Endothelial cell of umbilical vein (primary cell): ENCODE results near the gene CALML6. TPM values are rescaled to one million over a fixed set of nuclear protein-coding genes. Genes with fewer than 3 reads are reported as not detected.

Source experiments
- BruUV-seq: library from RNA; stranded (reverse); fragments of 400-500 nt; replicated peaks from 2 replicates; lab custom pipeline; 2021; lab: Mats Ljungman, UMichigan
- CTCF ChIA-PET: fragments of 300-600, 350-600 bp; sonication (Branson Sonifier 250); formaldehyde crosslinking; loops from one replicate; lab custom pipeline; 2021; ENCODE audit warnings: antibody characterized with exemption, inconsistent platforms; lab: Charles Lee
- POLR2A ChIA-PET: fragments of 300-600, 350-600 bp; sonication (Branson Sonifier 250); formaldehyde crosslinking; loops from one replicate; lab custom pipeline; 2021; ENCODE audit warnings: antibody characterized with exemption, inconsistent platforms; lab: Charles Lee
- DNase-seq: peaks from one replicate; pipeline ENCODE4 v3.0.0-alpha.2; 2011; ENCODE audit warnings: low read depth, low spot score
- FAIRE-seq: peaks from 2 replicates; lab custom pipeline; 2011; peaks lifted over from hg19 to GRCh38; lab: Jason Lieb, UNC
- H2AFZ ChIP-seq: 2 replicates; pipeline ENCODE4 v1.6.0; 2012; ENCODE audit warnings: low read depth, low read length, control low read depth, inconsistent platforms
- H3K27ac ChIP-seq: 2 replicates; pipeline ENCODE4 v1.5.1; 2011; ENCODE audit warnings: low read depth, mild to moderate bottlenecking, control low read depth, low read length, moderate library complexity; ENCODE audit not compliant: insufficient read depth
- H3K27me3 ChIP-seq, 2 experiments: 2 replicates each; pipeline versions ENCODE4 v1.6.0 to v1.6.1; 2011; ENCODE audit warnings: low read length in 2 of 2, mixed read lengths in 1 of 2; ENCODE audit not compliant: control insufficient read depth in 2 of 2, insufficient read depth in 2 of 2
- H3K36me3 ChIP-seq, 2 experiments: 2 replicates in 1 of 2; 3 replicates in 1 of 2; pipeline ENCODE4 v1.5.1; 2011; ENCODE audit warnings: low read length in 2 of 2, mild to moderate bottlenecking in 1 of 2, moderate library complexity in 1 of 2; ENCODE audit not compliant: control insufficient read depth in 2 of 2, insufficient read depth in 2 of 2; ENCODE audit errors: extremely low read depth in 1 of 2
- H3K4me1 ChIP-seq: 3 replicates; pipeline ENCODE4 v1.5.1; 2011; ENCODE audit warnings: mild to moderate bottlenecking, low read length; ENCODE audit not compliant: control insufficient read depth, insufficient read depth; ENCODE audit errors: extremely low read depth
- H3K4me2 ChIP-seq: 2 replicates; pipeline ENCODE4 v1.6.1; 2011; ENCODE audit warnings: low read length, control low read depth, mixed read lengths; ENCODE audit not compliant: insufficient read depth
- H3K4me3 ChIP-seq, 3 experiments: fragments of 200-600 bp in 1 of 3; sonication (generic), shearing (Covaris generic) in 1 of 3; replicated peaks in 1 of 3; 2 replicates each; pipeline ENCODE4 v1.5.1; 2011 to 2016; ENCODE audit warnings: control low read depth in 3 of 3, low read length in 3 of 3, mild to moderate bottlenecking in 2 of 3, inconsistent platforms in 1 of 3, low read depth in 1 of 3, moderate library complexity in 1 of 3; ENCODE audit not compliant: insufficient read depth in 1 of 3
- H3K79me2 ChIP-seq: 2 replicates; pipeline ENCODE4 v1.6.0; 2012; ENCODE audit warnings: low read length, inconsistent platforms; ENCODE audit not compliant: control insufficient read depth, insufficient read depth
- H3K9ac ChIP-seq: replicated peaks from 2 replicates; pipeline ENCODE3; 2011; ENCODE audit warnings: low read length, control low read depth; ENCODE audit not compliant: insufficient read depth; ENCODE audit errors: extremely low read depth
- H3K9me1 ChIP-seq: replicated peaks from 3 replicates; pipeline ENCODE4 v1.6.0; 2011; ENCODE audit warnings: mild to moderate bottlenecking, low read length; ENCODE audit not compliant: control insufficient read depth, insufficient read depth; ENCODE audit errors: extremely low read depth
- H3K9me3 ChIP-seq: replicated peaks from 2 replicates; pipeline ENCODE4 v1.5.1; 2012; ENCODE audit warnings: low read length, inconsistent platforms; ENCODE audit not compliant: control insufficient read depth, insufficient read depth
- H4K20me1 ChIP-seq: replicated peaks from 2 replicates; pipeline ENCODE3; 2011; ENCODE audit warnings: mild to moderate bottlenecking, low read length; ENCODE audit not compliant: control insufficient read depth, insufficient read depth; ENCODE audit errors: extremely low read depth
- CTCF ChIP-seq, 2 donors: IDR thresholded peaks; 1 replicate in 1 of 2; 2 replicates in 1 of 2; pipeline ENCODE4 v1.5.1; 2011; ENCODE audit warnings: low read length in 2 of 2, mild to moderate bottlenecking in 2 of 2, moderate library complexity in 2 of 2, control low read depth in 1 of 2, inconsistent platforms in 1 of 2, low read depth in 1 of 2; ENCODE audit not compliant: insufficient read depth in 1 of 2; ENCODE audit errors: extremely low read depth in 1 of 2
- MAX ChIP-seq: IDR thresholded peaks from 2 replicates; pipeline ENCODE4 v1.6.1; 2011; ENCODE audit not compliant: insufficient read depth, insufficient read length
- POLR2A ChIP-seq: IDR thresholded peaks from 2 replicates; pipeline ENCODE4 v1.6.1; 2012; ENCODE audit warnings: low read depth, mild to moderate bottlenecking, control low read depth, low read length
- dilution Hi-C: fragments of 300-500 bp; cut with MboI; formaldehyde crosslinking; loops from one replicate; pipeline ENCODE4 v1.15.0; 2019; ENCODE audit warnings: low sequenced_read_pairs; ENCODE audit not compliant: extremely low pct_ligation_motif_present
- intact Hi-C: fragments of 100-400 bp; cut with micrococcal nuclease; formaldehyde crosslinking; loops from one replicate; pipeline ENCODE4 v1.10.0; 2022
- polyA plus RNA-seq, 4 experiments: library from polyadenylated mRNA; depleted of rRNA in 3 of 4; stranded (reverse) in 3 of 4; unstranded in 1 of 4; fragments of >200 nt; gene quantifications; 2 replicates each; pipeline versions ENCODE4 v1.2.1 to v1.2.3, GENCODE V29; 2011 to 2012; ENCODE audit warnings: missing spikeins in 1 of 4
- total RNA-seq: library from RNA; stranded (reverse); gene quantifications from 2 replicates; pipeline ENCODE4 v1.2.3, GENCODE V29; 2021

The CALML6 gene
- total and polyA plus RNA-seq, 2 donors (not counting 3 experiments of a cell fraction or from before 2014, with no cell fraction given) = 0.36 to 0.44 TPM

- no peaks in the 10 kb centered on the region for H3K9me3 ChIP-seq
- H3K4me3 ChIP-seq = no peak overlapping the region
- TF ChIP-seq MAX (no peak), POLR2A (no peak), CTCF (IDR thresholded peaks at IDR 0.05; ENCODE audit: extremely low read depth in 1 of 2, insufficient read depth in 1 of 2, low read depth in 1 of 2, low read length in 2 of 2) (peak; percentile 97 to 98)
- intact Hi-C loops = loop anchor here (1.0 to 5.0 kb wide), 5 partner anchors 15 to 117 kb away; partner anchors contain the start of gene GNB1
- POLR2A ChIA-PET = no interaction called here
- no peaks in the 10 kb centered on the region for H3K36me3 ChIP-seq
- dilution Hi-C loops = no loop called here
- peaks cover 3% of the 10 kb centered on the region for H3K79me2 ChIP-seq
- H3K9me1 ChIP-seq = no peaks in the 10 kb centered on the region
- H3K4me2 ChIP-seq = no peak overlapping the region
- no peak overlapping the region for H3K9ac ChIP-seq
- no peak overlapping the region for H3K27ac ChIP-seq
- no peaks in the 10 kb centered on the region for H3K27me3 ChIP-seq
- CTCF ChIA-PET = interaction anchor here (0.6 to 2.4 kb wide), 44 partner anchors 8 to 356 kb away, joined by 3 to 28 read pairs (median 5); partner anchors contain the start of genes CALML6 and CDK11A
- BruUV-seq = no TSS peak
- DNase-seq (peak; percentile 78), FAIRE-seq (peak; percentile 93)
- H4K20me1 ChIP-seq = no peaks in the 10 kb centered on the region
- H3K4me1 ChIP-seq = peaks cover 11% of the 10 kb centered on the region
- no peak overlapping the region for H2AFZ ChIP-seq
Observed at GRCh38 chr1:1906185-1907097, 8.6 kb upstream of the CALML6 start.
